ENCODE data around the gene TRMT1L.

DNA sequence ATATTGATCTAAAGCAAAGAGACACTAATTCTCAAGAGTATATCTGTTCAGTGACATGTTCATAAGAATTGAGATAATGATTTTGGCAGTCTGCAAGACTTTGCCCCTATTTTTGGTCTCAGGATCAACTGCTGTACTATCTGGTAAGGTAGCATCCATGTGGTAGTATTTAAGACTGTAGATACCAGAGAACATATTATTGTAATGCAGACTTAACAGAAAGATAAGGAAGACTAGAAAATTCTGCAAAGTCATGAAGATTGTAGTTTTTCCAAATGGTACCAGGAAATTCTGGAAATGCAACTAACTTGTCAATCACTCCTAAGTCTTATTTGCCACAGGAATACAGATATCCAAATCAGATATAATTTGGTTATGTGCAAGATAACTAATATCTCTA is 76.3 kb downstream of the TRMT1L start:
- TF ChIP-seq, protein P1, sequence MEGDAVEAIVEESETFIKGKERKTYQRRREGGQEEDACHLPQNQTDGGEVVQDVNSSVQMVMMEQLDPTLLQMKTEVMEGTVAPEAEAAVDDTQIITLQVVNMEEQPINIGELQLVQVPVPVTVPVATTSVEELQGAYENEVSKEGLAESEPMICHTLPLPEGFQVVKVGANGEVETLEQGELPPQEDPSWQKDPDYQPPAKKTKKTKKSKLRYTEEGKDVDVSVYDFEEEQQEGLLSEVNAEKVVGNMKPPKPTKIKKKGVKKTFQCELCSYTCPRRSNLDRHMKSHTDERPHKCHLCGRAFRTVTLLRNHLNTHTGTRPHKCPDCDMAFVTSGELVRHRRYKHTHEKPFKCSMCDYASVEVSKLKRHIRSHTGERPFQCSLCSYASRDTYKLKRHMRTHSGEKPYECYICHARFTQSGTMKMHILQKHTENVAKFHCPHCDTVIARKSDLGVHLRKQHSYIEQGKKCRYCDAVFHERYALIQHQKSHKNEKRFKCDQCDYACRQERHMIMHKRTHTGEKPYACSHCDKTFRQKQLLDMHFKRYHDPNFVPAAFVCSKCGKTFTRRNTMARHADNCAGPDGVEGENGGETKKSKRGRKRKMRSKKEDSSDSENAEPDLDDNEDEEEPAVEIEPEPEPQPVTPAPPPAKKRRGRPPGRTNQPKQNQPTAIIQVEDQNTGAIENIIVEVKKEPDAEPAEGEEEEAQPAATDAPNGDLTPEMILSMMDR (conservative IDR thresholded peaks at IDR 0.05; ENCODE audit: low read depth, low read length) = no peak
- no peak for TF ChIP-seq EZH2 (IDR thresholded peaks at IDR 0.05; ENCODE audit: borderline replicate concordance, low read depth, low read length, poor library complexity, severe bottlenecking)

Measured in A673 (cell line).